Activated CD4-positive, alpha-beta T cell treated with anti-CD3 and anti-CD28 coated beads for 24 hours (primary cell): ENCODE measurements around the gene DDX4.
"Not testable (repeated sequence)": the region's sequence is repeated elsewhere in the genome, so short reads cannot be mapped to it uniquely, and the experiment has no call there.

Experiments
- DNase-seq, 2 donors: peaks; one replicate each; pipeline ENCODE4 v3.0.0-alpha.2; 2020; ENCODE audit warnings: low read depth in 2 of 2

DDX4 gene

DNA sequence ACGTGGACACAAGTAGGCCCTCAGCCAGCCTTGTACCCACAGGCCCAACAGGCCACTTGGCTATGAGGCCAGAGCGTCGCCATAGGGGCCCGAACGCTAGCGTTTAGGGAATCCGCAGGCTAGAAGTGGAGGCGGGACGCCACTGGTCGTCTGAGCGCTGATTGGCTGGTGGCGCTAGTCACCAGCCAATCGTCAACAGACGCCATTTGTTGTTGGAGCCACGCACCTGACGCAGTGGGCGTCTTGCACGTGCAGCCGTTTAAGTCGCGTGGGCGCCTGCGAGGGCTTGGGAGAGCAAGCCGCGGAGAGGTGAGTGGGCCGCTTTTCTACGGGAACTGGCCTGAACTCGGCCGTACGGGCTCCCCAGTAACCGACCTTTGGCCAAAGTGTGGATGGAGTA lies at the start of gene DDX4:
Gene DDX4 (plus strand): TSS at position 269 of the 400 bp plus-strand sequence. CDS start 903 bp downstream, outside the sequence.
- DNase-seq, result no peak

DNA sequence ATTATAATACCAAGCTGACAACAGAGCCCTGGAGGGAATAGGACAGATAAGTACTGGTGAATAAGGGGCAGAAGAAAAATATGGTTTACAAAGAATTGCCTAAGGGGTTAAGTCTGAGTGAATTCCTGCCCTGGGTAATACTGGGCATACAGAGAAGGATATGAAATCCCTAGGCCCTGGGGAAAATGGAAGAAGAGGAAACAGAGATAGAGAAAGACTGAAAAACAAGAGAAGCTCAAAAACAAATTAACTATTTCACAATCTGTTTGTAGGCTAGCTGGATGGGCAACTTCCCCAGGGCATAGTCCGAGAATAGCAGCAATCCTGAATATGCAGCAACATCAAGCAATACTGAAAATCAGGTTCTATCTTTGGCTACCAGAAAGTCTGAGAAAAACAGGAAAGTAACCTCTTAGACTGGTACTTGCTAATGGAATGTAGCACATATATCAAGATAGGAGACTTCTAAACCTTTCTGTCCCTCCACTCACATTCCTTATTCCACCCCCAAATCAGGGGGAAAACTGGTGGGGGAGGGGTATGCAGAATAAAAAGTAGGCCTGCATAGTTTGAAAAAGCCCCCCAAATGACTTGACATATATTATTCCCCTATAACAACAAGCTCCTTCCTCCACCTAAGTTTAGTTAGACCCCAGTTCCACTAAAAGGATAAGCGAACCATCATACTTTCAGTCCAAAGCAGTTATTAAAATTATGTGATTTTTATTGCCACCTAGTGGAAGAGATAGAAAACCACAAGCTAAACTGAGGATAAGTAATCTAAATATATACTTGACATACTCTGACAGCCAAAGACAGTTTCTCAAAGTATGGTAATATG lies 46.4 kb upstream of the DDX4 start:
- no peak for DNase-seq

GRCh38 chr5:55692106-55692417 lies 45.8 kb upstream of the DDX4 start:
- no peak for DNase-seq

- no peak for DNase-seq
Observed at GRCh38 chr5:55692509-55692908, 45.4 kb upstream of the DDX4 start.

DNA sequence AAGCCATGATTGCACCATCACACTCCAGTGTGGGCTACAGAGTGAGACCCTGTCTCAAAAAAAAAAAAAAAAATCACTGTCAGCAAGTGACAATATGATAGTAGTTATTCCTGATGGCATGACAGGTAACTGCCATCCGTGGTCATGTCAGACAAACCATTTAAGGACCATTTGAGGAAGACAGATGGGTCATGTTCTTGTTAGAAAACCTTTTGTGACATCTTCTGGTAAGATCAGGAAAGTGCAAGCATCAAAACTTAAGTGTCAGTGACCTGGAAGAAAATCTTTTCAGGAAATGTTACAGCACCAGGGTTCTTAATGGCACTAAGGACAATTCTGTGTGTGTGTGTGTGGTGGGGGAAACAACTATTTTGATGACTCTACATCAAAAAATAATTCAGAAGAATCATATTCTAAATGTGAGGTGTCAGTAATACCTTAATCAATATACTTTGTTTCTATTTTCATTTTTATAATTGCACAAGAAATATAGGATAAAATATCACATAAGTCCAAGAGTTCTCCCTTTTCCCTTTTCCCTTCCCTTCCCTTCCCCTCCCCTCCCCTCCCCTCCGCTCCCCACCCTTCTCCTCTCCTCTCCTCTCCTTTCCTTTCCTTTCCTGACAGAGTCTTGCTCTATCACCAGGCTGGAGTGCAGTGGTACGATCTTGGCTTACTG lies 43.6 kb upstream of the DDX4 start:
- DNase-seq, result no peak

DNA sequence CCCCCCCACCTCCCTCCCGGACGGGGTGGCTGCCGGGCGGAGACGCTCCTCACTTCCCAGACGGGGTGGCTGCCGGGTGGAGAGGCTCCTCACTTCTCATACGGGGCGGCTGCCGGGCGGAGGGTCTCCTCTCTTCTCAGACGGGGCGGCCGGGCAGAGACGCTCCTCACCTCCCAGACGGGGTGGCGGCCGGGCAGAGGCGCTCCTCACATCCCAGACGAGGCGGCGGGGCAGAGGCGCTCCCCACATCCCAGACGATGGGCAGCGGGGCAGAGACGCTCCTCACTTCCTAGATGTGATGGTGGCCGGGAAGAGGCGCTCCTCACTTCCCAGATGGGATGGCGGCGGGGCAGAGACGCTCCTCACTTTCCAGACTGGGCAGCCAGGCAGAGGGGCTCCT lies 41.2 kb upstream of the DDX4 start:
- DNase-seq, result not testable (repeated sequence)

GRCh38 chr5:55699041-55699688 lies 38.7 kb upstream of the DDX4 start:
- no peak for DNase-seq

DNA sequence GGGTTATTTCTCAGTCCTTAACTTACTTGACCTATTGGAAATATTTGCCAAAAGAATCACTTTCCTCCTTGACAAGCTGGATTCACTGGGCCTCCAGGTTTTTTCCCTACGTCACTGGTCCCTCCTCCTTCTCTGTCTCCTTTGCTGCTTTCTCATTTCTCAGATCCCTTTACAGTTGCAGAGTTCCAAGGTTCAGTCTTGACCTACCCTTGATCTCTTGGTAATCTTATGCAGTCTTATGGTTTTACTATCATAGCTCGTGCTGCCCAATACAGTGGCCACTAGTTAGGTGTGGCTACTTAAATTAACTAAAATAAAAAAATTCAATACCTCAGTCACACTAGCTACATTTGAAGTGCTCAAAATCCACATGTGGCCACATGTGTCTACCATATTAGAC lies 37.1 kb upstream of the DDX4 start:
- DNase-seq, result no peak

- no peak for DNase-seq
Observed at GRCh38 chr5:55701462-55702103, 36.3 kb upstream of the DDX4 start.

- no peak for DNase-seq
Observed at GRCh38 chr5:55702598-55703345, 35.1 kb upstream of the DDX4 start.

GRCh38 chr5:55706230-55706629 lies 31.6 kb upstream of the DDX4 start:
- no peak for DNase-seq

DNA sequence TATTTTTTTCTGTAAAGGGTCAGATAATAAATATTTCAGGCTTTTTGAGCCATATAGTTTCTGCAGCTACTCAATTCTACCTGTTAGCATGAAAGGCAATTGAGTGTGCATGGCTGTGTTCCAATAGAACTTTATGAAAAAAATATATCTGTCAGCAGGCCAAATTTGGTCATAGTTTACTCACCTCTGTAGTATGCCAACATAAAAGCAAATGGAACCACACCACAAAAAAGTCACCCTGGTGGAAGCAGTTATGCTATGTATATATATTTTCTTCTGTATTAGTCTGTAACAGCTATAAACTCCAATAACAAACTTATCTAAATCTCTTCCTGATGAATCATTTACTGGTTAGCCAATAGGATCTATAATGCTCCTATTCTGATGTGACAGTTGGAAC lies 29.1 kb upstream of the DDX4 start:
- DNase-seq, result no peak

GRCh38 chr5:55711507-55712022 lies 26.3 kb upstream of the DDX4 start:
- no peak for DNase-seq

DNA sequence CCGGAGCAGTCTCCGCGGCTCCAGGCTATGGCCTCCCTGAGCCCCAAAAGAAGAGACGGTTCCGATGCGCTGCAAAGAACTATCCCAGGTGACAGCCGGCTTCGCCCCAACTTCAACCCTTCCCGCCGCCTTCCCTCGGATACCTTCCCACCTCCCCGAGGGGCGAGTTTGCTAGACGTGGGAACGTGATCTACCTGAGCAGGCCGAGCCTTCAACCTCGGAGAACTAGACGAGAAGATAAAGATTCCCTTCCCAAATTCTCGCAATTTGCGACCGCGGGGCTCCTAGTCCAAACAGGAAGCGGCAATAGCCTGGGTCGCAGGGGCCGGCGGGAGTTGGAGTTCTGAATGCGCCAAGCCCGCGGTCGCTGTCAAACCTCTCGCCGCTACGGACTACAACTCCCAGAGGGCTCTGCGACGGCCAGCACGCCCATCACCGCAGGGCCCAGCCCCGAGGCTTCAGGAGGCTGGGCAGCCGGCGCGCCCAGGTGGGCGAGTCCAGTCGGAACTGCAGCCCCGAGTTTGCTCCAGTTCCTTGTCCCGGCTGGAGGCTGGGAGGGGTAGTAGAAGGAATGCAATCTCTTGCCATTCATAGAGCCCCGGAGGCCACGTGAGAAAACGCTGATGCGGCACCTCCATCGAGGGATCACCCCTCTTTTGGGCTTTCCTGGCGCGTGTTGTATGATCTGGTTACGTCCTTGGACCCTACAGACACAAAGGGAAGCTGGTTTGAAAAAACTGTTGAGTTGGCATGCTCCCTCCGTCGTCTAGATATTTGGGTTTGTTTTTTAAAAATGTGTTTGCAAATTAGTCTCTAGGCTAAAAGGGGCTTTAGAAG lies 25.6 kb upstream of the DDX4 start, which contains the start of gene SLC38A9:
Gene SLC38A9 (minus strand): TSS at position 302 of the 837 bp plus-strand sequence. CDS start 14,366 bp downstream, outside the sequence.
- peak; percentile 84 to 93 for DNase-seq

DNA sequence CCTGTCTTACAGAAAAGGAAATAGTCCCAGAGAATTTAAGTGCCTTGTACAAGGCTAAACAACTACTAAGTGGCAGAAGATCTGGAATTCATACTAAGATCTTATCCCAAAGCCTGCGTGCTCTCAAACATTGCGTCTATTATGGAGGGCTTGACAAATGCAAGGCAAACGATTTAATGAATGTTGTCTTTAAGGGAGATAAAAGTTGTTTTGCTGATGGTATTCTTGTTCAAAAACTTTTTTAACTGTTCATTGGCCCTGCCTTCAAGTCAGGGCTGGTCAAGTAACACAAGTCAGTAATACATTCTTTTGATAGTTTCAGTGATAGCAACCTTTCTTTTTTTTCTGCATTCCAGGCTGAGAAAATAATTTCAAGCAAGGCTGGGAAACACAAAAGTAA lies 24.0 kb upstream of the DDX4 start:
- no peak for DNase-seq

GRCh38 chr5:55714339-55714738 lies 23.5 kb upstream of the DDX4 start:
- no peak for DNase-seq

DNA sequence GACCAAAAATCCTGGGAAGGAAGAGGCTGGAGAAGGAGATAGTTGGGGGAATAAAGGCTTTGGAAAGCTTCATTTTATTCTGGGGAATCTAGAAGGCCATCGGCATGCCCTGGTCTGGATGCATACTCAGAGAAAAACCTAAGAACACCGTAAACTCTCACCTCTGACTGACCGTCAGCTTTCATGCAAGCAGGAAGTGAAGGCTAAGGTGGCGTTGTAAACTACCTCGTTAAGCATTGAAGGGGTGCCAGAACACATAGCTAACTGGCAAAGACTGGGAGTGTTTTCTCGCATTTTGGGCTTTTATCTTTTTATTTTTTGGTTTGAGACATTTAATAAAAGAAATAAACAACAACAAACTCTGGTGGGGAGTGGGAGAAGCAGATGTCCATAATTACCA lies 23.1 kb upstream of the DDX4 start:
- DNase-seq, result no peak

GRCh38 chr5:55715519-55716078 lies 22.3 kb upstream of the DDX4 start:
- DNase-seq, result no peak

DNA sequence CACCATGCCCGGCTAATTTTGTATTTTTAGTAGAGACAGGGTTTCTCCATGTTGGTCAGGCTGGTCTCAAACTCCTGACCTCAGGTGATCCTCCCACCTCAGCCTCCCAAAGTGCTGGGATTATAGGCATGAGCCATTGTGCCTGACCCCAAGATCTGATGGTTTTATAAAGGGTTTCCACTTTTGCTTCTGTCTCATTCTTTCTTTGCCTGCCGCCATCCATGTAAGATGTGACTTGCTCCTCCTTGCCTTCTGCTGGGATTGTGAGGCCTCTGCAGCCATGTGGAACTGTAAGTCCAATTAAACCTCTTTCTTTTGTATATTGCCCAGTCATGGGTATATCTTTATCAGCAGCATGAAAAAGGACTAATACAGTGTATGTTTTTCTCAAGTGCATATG lies 18.8 kb upstream of the DDX4 start:
- not testable (repeated sequence) for DNase-seq

DNA sequence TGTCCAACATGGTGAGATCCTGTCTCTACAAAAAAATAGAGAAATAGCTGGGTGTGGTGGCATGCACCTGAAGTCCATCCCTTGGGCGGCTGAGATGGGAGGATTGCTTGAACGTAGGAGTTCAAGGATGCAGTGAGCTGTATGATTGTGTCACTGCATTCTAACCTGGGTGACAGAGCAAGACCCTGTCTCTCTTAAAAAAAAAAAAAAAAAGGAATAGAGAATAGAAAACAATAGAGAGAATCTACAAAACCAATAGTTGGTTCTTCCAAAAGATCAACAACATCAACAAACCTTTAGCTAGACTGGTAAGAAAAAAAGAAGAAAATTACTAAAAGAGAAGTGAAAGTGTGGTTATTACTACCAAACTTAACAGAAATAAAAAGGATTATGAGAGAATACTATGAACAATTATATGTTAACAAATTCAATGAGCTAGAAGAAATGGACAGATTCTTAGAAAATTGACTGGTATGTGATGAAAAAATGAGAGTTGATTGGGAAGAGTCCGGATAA lies 17.6 kb upstream of the DDX4 start:
- no peak for DNase-seq
